ENCODE data around the gene GPATCH4. TPM values are rescaled to one million over a fixed set of nuclear protein-coding genes. Genes with fewer than 3 reads are reported as not detected.

The GPATCH4 gene
- total RNA-seq, 1 experiment from 2014 or later = 71.7 TPM

DNA sequence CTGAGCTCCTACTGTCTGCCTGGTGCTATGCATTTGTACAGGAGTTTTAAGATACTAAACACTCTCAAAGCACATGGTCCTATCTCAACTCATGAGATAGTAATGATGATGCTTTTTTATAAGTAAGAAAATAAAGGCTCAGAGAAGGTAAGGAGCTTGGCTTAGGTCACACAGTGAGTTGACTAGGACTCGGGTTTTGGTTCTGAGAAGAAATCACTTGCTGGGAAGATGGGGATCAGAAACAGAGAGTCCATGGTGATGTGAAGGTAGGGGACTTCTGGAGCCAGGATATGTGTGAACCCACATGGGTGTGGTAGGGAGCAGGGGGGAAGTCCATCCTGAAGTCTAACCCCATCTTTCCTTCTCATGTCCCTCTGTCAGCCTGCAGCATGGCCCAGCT, 44.4 kb upstream of the GPATCH4 start:
- no peak overlapping the region for H4K5ac ChIP-seq (ENCODE audit: insufficient read length, low read depth, low read length)
- no peak overlapping the region for H3K56ac ChIP-seq (ENCODE audit: insufficient read length, low read depth, low read length)
- no peak for DNase-seq
- Mint-ChIP-seq H3K4me1 (peaks cover 21 to 24% of the 10 kb centered on the region in 2 experiments), H3K4me3 (no peak overlapping the region), H3K27me3 (ENCODE audit: low read depth) (peaks cover 96% of the 10 kb centered on the region), H3K9me3 (no peaks in the 10 kb centered on the region; a peak in 1 of 5 replicates), H3K27ac (no peak overlapping the region; a peak in 1 of 7 replicates), H3K36me3 (ENCODE audit: insufficient read depth in 1 of 3, low read depth in 3 of 3) (no peaks in the 10 kb centered on the region)
- no peak overlapping the region for H2BK5ac ChIP-seq (ENCODE audit: insufficient read length, low read length)
- TF ChIP-seq, protein P1, sequence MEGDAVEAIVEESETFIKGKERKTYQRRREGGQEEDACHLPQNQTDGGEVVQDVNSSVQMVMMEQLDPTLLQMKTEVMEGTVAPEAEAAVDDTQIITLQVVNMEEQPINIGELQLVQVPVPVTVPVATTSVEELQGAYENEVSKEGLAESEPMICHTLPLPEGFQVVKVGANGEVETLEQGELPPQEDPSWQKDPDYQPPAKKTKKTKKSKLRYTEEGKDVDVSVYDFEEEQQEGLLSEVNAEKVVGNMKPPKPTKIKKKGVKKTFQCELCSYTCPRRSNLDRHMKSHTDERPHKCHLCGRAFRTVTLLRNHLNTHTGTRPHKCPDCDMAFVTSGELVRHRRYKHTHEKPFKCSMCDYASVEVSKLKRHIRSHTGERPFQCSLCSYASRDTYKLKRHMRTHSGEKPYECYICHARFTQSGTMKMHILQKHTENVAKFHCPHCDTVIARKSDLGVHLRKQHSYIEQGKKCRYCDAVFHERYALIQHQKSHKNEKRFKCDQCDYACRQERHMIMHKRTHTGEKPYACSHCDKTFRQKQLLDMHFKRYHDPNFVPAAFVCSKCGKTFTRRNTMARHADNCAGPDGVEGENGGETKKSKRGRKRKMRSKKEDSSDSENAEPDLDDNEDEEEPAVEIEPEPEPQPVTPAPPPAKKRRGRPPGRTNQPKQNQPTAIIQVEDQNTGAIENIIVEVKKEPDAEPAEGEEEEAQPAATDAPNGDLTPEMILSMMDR (conservative IDR thresholded peaks at IDR 0.05) = no peak
- no peak overlapping the region for H2BK120ac ChIP-seq (ENCODE audit: low read depth, low read length, poor library complexity, severe bottlenecking)
- no peaks in the 10 kb centered on the region for H3K79me1 ChIP-seq (ENCODE audit: insufficient read depth, low read depth, low read length, poor library complexity, severe bottlenecking)
- no CpG with 5 or more reads among the region's 1 CpG for WGBS (ENCODE audit: extremely low coverage, insufficient read length, low lambda C conversion rate)
- H3K23me2 ChIP-seq (ENCODE audit: insufficient read length, low read depth, low read length, poor library complexity, severe bottlenecking) = peaks cover 11% of the 10 kb centered on the region
- peaks cover 4% of the 10 kb centered on the region; the same call in 1 of the 2 replicates for H3K4me1 ChIP-seq (ENCODE audit: insufficient read depth, low read length)
- H2AK5ac ChIP-seq (ENCODE audit: insufficient read length, low read length) = no peak overlapping the region
- H3K9ac ChIP-seq (ENCODE audit: extremely low read depth, insufficient read length, low read length) = no peak overlapping the region
- no peak overlapping the region for H2AFZ ChIP-seq (ENCODE audit: low read length)
- H3K4me2 ChIP-seq (ENCODE audit: insufficient read depth, insufficient read length, low read length) = no peak overlapping the region
- no peak overlapping the region for H4K91ac ChIP-seq (ENCODE audit: insufficient read length, low read depth, low read length)
- H2BK20ac ChIP-seq (ENCODE audit: low read depth, low read length, poor library complexity, severe bottlenecking) = no peak overlapping the region
- H4K8ac ChIP-seq (replicated peaks; ENCODE audit: insufficient read length, low read depth, low read length) = no peak overlapping the region
- no peak overlapping the region for H3K14ac ChIP-seq (ENCODE audit: insufficient read depth, low read length)
- no peaks in the 10 kb centered on the region for H3K79me2 ChIP-seq (ENCODE audit: insufficient read depth, low read length)
- no peak overlapping the region for H2BK12ac ChIP-seq (ENCODE audit: insufficient read length, low read depth, low read length)
- H3T11ph ChIP-seq (ENCODE audit: low read length) = no peak overlapping the region
- H3K23ac ChIP-seq (ENCODE audit: insufficient read length, low read depth, low read length) = no peak overlapping the region
- H3K27me3 ChIP-seq (ENCODE audit: insufficient read depth, low read length) = peaks cover 10% of the 10 kb centered on the region; the same call in 1 of the 2 replicates
- no peaks in the 10 kb centered on the region for H3K9me3 ChIP-seq (ENCODE audit: control insufficient read depth, low read depth, low read length)
- no peak overlapping the region for H3K27ac ChIP-seq (ENCODE audit: insufficient read length, low read depth, low read length)
- H4K20me1 ChIP-seq (ENCODE audit: control insufficient read depth, insufficient read depth, insufficient read length) = no peaks in the 10 kb centered on the region
- H3K4ac ChIP-seq (ENCODE audit: low read depth, low read length) = no peak overlapping the region
- H3K18ac ChIP-seq (ENCODE audit: insufficient read length, low read depth, low read length) = no peak overlapping the region
- no peak overlapping the region for H2BK15ac ChIP-seq (ENCODE audit: low read depth, low read length)
